ENCODE results near the gene COL17A1.

Gene COL17A1

GRCh38 chr10:104045151-104046089 is 40.3 kb downstream of the COL17A1 start:
- Histone ChIP-seq H3K9ac (ENCODE audit: low read length) (no peak overlapping the region), H3K4me3 (ENCODE audit: low read depth in 1 of 2, low read length in 2 of 2) (no peak overlapping the region), H3K36me3 (ENCODE audit: insufficient read depth, low read length) (no peaks in the 10 kb centered on the region), H3K27me3 (ENCODE audit: control insufficient read depth in 1 of 2, insufficient read depth in 2 of 2, low read length in 2 of 2) (no peaks in the 10 kb centered on the region), H3K27ac (ENCODE audit: low read depth, low read length) (no peak overlapping the region), H3K9me3 (ENCODE audit: low read length) (no peaks in the 10 kb centered on the region), H3K4me1 (ENCODE audit: insufficient read depth, low read length) (no peaks in the 10 kb centered on the region)

GRCh38 chr10:104043854-104044253 is 41.8 kb downstream of the COL17A1 start:
- Histone ChIP-seq H3K27ac (ENCODE audit: low read depth, low read length) (no peak overlapping the region), H3K4me1 (ENCODE audit: insufficient read depth, low read length) (no peaks in the 10 kb centered on the region), H3K27me3 (ENCODE audit: control insufficient read depth in 1 of 2, insufficient read depth in 2 of 2, low read length in 2 of 2) (no peaks in the 10 kb centered on the region), H3K9ac (ENCODE audit: low read length) (no peak overlapping the region), H3K36me3 (ENCODE audit: insufficient read depth, low read length) (no peaks in the 10 kb centered on the region), H3K4me3 (ENCODE audit: low read depth in 1 of 2, low read length in 2 of 2) (no peak overlapping the region), H3K9me3 (ENCODE audit: low read length) (no peaks in the 10 kb centered on the region)

- H3K4me3 ChIP-seq (ENCODE audit: low read depth in 1 of 2, low read length in 2 of 2) = no peak overlapping the region
- no peaks in the 10 kb centered on the region for H3K9me3 ChIP-seq (ENCODE audit: low read length)
- H3K9ac ChIP-seq (ENCODE audit: low read length) = no peak overlapping the region
- no peaks in the 10 kb centered on the region for H3K27me3 ChIP-seq (ENCODE audit: control insufficient read depth in 1 of 2, insufficient read depth in 2 of 2, low read length in 2 of 2)
- no peaks in the 10 kb centered on the region for H3K4me1 ChIP-seq (ENCODE audit: insufficient read depth, low read length)
- H3K27ac ChIP-seq (ENCODE audit: low read depth, low read length) = no peak overlapping the region
- H3K36me3 ChIP-seq (ENCODE audit: insufficient read depth, low read length) = no peaks in the 10 kb centered on the region
Measured at GRCh38 chr10:104043185-104043830, 42.4 kb downstream of the COL17A1 start.

GRCh38 chr10:104041891-104042535 is 43.7 kb downstream of the COL17A1 start:
- H3K9me3 ChIP-seq (ENCODE audit: low read length) = no peaks in the 10 kb centered on the region
- no peak overlapping the region for H3K9ac ChIP-seq (ENCODE audit: low read length)
- no peaks in the 10 kb centered on the region for H3K4me1 ChIP-seq (ENCODE audit: insufficient read depth, low read length)
- H3K36me3 ChIP-seq (ENCODE audit: insufficient read depth, low read length) = no peaks in the 10 kb centered on the region
- no peak overlapping the region for H3K4me3 ChIP-seq (ENCODE audit: low read depth in 1 of 2, low read length in 2 of 2)
- H3K27me3 ChIP-seq (ENCODE audit: control insufficient read depth in 1 of 2, insufficient read depth in 2 of 2, low read length in 2 of 2) = no peaks in the 10 kb centered on the region
- no peak overlapping the region for H3K27ac ChIP-seq (ENCODE audit: low read depth, low read length)

GRCh38 chr10:104040862-104041789 is 44.6 kb downstream of the COL17A1 start:
- no peaks in the 10 kb centered on the region for H3K4me1 ChIP-seq (ENCODE audit: insufficient read depth, low read length)
- H3K9me3 ChIP-seq (ENCODE audit: low read length) = no peaks in the 10 kb centered on the region
- no peak overlapping the region for H3K27ac ChIP-seq (ENCODE audit: low read depth, low read length)
- H3K9ac ChIP-seq (ENCODE audit: low read length) = no peak overlapping the region
- H3K4me3 ChIP-seq (ENCODE audit: low read depth in 1 of 2, low read length in 2 of 2) = no peak overlapping the region
- no peaks in the 10 kb centered on the region for H3K27me3 ChIP-seq (ENCODE audit: control insufficient read depth in 1 of 2, insufficient read depth in 2 of 2, low read length in 2 of 2)
- H3K36me3 ChIP-seq (ENCODE audit: insufficient read depth, low read length) = no peaks in the 10 kb centered on the region

GRCh38 chr10:104040382-104040781 is 45.3 kb downstream of the COL17A1 start:
- no peak overlapping the region for H3K9ac ChIP-seq (ENCODE audit: low read length)
- no peaks in the 10 kb centered on the region for H3K36me3 ChIP-seq (ENCODE audit: insufficient read depth, low read length)
- H3K9me3 ChIP-seq (ENCODE audit: low read length) = no peaks in the 10 kb centered on the region
- H3K4me3 ChIP-seq (ENCODE audit: low read depth in 1 of 2, low read length in 2 of 2) = no peak overlapping the region
- no peaks in the 10 kb centered on the region for H3K27me3 ChIP-seq (ENCODE audit: control insufficient read depth in 1 of 2, insufficient read depth in 2 of 2, low read length in 2 of 2)
- H3K27ac ChIP-seq (ENCODE audit: low read depth, low read length) = no peak overlapping the region
- H3K4me1 ChIP-seq (ENCODE audit: insufficient read depth, low read length) = no peaks in the 10 kb centered on the region

GRCh38 chr10:104038958-104039752 is 46.5 kb downstream of the COL17A1 start:
- H3K36me3 ChIP-seq (ENCODE audit: insufficient read depth, low read length) = no peaks in the 10 kb centered on the region
- H3K4me3 ChIP-seq (ENCODE audit: low read depth in 1 of 2, low read length in 2 of 2) = no peak overlapping the region
- H3K27me3 ChIP-seq (ENCODE audit: control insufficient read depth in 1 of 2, insufficient read depth in 2 of 2, low read length in 2 of 2) = no peaks in the 10 kb centered on the region
- H3K9ac ChIP-seq (ENCODE audit: low read length) = no peak overlapping the region
- no peak overlapping the region for H3K27ac ChIP-seq (ENCODE audit: low read depth, low read length)
- H3K4me1 ChIP-seq (ENCODE audit: insufficient read depth, low read length) = no peaks in the 10 kb centered on the region
- no peaks in the 10 kb centered on the region for H3K9me3 ChIP-seq (ENCODE audit: low read length)

GRCh38 chr10:104038537-104038936 is 47.1 kb downstream of the COL17A1 start:
- no peaks in the 10 kb centered on the region for H3K4me1 ChIP-seq (ENCODE audit: insufficient read depth, low read length)
- H3K4me3 ChIP-seq (ENCODE audit: low read depth in 1 of 2, low read length in 2 of 2) = no peak overlapping the region
- no peaks in the 10 kb centered on the region for H3K27me3 ChIP-seq (ENCODE audit: control insufficient read depth in 1 of 2, insufficient read depth in 2 of 2, low read length in 2 of 2)
- H3K9me3 ChIP-seq (ENCODE audit: low read length) = no peaks in the 10 kb centered on the region
- no peaks in the 10 kb centered on the region for H3K36me3 ChIP-seq (ENCODE audit: insufficient read depth, low read length)
- no peak overlapping the region for H3K27ac ChIP-seq (ENCODE audit: low read depth, low read length)
- H3K9ac ChIP-seq (ENCODE audit: low read length) = no peak overlapping the region

- no peaks in the 10 kb centered on the region for H3K9me3 ChIP-seq (ENCODE audit: low read length)
- H3K27ac ChIP-seq (ENCODE audit: low read depth, low read length) = no peak overlapping the region
- H3K4me1 ChIP-seq (ENCODE audit: insufficient read depth, low read length) = no peaks in the 10 kb centered on the region
- H3K36me3 ChIP-seq (ENCODE audit: insufficient read depth, low read length) = peaks cover 1% of the 10 kb centered on the region
- H3K27me3 ChIP-seq (ENCODE audit: control insufficient read depth in 1 of 2, insufficient read depth in 2 of 2, low read length in 2 of 2) = no peaks in the 10 kb centered on the region
- H3K4me3 ChIP-seq (ENCODE audit: low read depth in 1 of 2, low read length in 2 of 2) = no peak overlapping the region
- no peak overlapping the region for H3K9ac ChIP-seq (ENCODE audit: low read length)
Measured at GRCh38 chr10:104037261-104037951, 48.3 kb downstream of the COL17A1 start.
